ENCODE results near the gene TECPR1.

Gene TECPR1

DNA sequence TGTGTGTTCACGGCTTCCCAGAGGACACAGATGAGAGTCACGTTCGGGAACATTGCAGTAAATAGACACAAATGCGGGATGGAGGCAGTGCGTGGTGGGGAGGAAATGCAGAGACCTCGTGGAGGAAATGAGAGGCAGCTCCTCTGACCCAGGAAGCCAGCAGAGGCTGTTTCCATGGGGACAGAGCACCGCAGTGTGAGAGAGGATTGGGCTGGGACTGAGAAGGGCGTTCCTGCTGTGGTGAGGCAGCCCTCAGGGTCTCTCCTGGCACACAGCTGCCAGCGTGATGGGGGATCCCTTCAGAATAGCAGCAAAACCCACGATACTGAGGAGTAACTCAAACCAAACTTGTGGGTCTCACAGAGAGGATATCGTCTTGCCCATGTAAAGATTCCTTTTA, 62.5 kb downstream of the TECPR1 start:
- DNase-seq (ENCODE audit: low read depth) = no peak

DNA sequence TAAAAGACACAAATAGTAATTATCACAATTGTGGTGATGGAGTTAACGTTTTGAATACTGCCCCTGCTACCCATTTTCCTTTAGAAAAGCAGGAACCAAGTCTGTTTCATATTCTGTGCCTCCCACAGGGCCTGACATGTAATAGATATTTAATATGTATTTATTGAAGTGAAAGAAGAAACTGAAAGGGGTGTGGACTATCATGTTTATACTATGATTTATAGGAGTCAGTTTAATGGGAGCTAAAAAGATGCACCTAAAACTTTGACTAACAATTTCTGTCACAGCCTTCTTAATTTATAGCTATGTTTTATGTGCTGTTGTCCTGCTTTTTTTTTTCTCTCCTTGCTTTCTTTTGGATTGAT, 64.9 kb downstream of the TECPR1 start:
- no peak for DNase-seq (ENCODE audit: low read depth)

GRCh38 chr7:98186452-98187137, 65.4 kb downstream of the TECPR1 start:
- peak; percentile 32 for DNase-seq (ENCODE audit: low read depth)

GRCh38 chr7:98185101-98185500, 66.9 kb downstream of the TECPR1 start:
- DNase-seq (ENCODE audit: low read depth) = no peak

GRCh38 chr7:98180751-98181150, 71.3 kb downstream of the TECPR1 start:
- no peak for DNase-seq (ENCODE audit: low read depth)

- no peak for DNase-seq (ENCODE audit: low read depth)
These were observed 73.1 kb downstream of the TECPR1 start for GRCh38 chr7:98178762-98179490.

GRCh38 chr7:98178321-98178720, 73.7 kb downstream of the TECPR1 start:
- DNase-seq (ENCODE audit: low read depth) = no peak

- DNase-seq (ENCODE audit: low read depth) = no peak
These were observed 74.5 kb downstream of the TECPR1 start for GRCh38 chr7:98177553-98177952.

- DNase-seq (ENCODE audit: low read depth) = no peak
These were observed 76.6 kb downstream of the TECPR1 start for GRCh38 chr7:98175260-98175940.

- no peak for DNase-seq (ENCODE audit: low read depth)
These were observed 77.4 kb downstream of the TECPR1 start for GRCh38 chr7:98174334-98175259.

- DNase-seq (ENCODE audit: low read depth) = no peak
These were observed 80.6 kb downstream of the TECPR1 start for GRCh38 chr7:98171449-98171848.

- DNase-seq (ENCODE audit: low read depth) = no peak
These were observed 81.1 kb downstream of the TECPR1 start for GRCh38 chr7:98170966-98171365.

DNA sequence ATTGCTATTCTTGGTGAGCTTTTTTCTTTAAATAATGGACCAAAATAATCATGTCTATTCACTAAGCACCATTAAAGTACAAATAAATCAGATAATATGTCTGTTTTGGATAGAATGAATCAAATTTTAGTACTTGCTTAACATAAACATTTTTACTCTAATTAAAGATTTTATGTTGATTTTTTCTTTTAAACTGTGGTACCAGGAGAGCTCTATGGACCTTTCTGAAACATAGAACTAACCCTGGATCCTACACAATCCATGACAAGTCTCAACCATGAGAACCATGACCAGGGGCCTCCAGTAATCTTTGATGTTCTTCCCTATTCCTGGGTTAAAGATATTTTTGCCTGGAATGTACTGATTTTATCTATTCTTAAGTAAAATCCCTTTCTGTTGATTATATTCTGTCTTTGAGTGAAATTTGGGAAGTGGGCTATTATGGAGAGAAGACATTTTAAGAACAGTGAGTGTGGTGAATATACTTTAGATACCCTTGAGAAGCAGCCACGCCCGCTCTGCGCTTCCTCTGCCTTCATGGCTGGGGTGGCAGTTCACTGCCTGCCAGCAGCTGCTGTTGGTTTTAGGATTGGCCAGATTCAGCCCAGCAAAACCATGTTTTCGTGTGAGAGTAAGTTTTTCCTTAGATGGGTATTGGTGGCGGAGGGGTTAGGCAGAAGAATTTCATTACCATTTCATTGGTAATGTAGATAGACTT, 83.0 kb downstream of the TECPR1 start:
- DNase-seq (ENCODE audit: low read depth) = no peak

- peak; percentile 34 for DNase-seq (ENCODE audit: low read depth)
These were observed 83.7 kb downstream of the TECPR1 start for GRCh38 chr7:98168181-98168903.

DNA sequence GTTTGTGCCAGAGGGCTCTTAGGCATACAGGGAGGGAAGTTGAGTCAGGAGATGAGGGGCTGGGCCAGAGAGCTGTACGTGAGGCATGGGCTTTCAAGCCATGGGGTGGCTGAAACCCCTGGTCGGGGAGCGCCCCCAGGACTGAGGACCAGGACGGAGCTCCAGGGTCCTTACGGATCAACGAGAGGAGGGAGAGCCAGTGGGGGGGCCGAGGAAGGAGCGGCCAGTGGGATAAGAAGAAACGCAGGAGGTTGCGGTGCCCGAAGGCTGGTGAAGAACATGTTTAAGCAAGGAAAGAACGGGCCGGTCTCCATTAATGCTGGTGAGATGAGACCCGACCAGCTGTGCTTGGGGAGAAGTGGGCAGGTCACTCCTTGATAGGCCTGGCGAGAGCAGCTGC, 84.4 kb downstream of the TECPR1 start:
- DNase-seq (ENCODE audit: low read depth) = no peak

DNA sequence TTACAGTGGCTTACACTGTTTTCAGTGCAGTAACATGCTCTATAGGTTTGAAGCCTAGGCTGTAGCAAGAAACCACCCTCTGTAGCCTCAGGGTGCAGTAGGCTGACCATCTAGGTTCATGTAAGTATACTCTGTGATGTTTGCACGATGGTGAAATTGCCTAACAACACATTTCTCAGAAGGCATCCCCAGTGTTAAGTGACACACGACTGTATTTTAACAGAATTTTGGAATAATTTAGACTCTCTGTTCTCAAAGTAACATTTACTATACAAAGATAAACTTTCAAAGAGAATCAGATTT, 85.4 kb downstream of the TECPR1 start:
- DNase-seq (ENCODE audit: low read depth) = no peak

DNA sequence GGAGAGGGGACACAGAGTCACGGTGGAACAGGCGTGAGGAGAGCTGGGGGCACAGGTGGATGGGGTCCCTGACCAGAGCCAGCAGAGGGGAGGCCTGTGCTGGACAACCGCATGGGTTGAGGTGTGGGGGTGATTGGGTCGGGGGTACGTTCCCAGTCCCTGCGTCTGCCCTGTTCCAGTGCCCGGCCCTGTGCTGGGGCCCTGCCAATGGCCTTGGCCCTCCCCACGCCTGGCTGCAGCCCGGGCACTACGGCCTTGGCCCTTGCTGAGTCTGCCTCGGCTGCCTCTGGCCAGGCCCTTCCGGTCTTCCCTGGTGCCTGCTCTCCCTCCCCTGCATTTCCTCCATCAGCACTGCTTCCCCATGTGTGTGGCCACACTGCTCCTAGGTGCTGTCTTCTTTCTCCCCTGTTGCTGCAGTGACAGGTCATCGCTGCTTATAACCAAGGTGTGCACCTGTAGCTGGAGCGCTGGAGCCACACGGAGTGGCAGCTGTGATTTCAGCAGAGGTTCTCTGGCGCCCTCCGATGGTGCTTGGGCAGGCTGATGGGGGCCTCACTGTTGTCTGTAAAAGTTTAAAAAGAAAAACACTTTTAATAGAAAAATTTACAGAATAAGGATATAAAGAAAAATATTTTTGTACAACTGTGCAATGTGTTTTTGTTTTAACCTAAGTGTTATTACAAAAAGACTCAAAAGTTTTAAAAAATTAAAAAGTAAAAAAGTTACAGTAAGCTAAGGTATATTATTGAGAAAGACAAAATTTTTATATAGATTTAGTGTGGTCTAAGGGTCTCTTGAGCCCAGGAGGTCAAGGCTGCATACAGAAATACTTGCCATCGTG, 86.0 kb downstream of the TECPR1 start:
- DNase-seq (ENCODE audit: low read depth) = no peak
